IPS-18a (cell line): Measurements from ENCODE around the gene SREBF1.

Experiments used
- H3K27ac ChIP-seq: one replicate; pipeline ENCODE4 v1.5.1; 2013; ENCODE audit warnings: low read length
- H3K27me3 ChIP-seq: one replicate; pipeline ENCODE4 v1.6.1; 2013; ENCODE audit warnings: mild to moderate bottlenecking, low read length; ENCODE audit not compliant: control insufficient read depth, insufficient read depth
- H3K36me3 ChIP-seq: one replicate; pipeline ENCODE4 v1.6.1; 2013; ENCODE audit warnings: low read depth, low read length; ENCODE audit not compliant: control insufficient read depth
- H3K4me1 ChIP-seq: one replicate; pipeline ENCODE4 v1.6.1; 2013; ENCODE audit warnings: low read depth, low read length; ENCODE audit not compliant: control insufficient read depth
- H3K4me3 ChIP-seq: one replicate; pipeline ENCODE4 v1.5.1; 2013; ENCODE audit warnings: low read length
- H3K9ac ChIP-seq: one replicate; pipeline ENCODE4 v1.6.1; 2013; ENCODE audit warnings: mild to moderate bottlenecking, low read length, moderate library complexity
- H3K9me3 ChIP-seq: one replicate; pipeline ENCODE4 v1.6.1; 2013; ENCODE audit warnings: low read depth, low read length; ENCODE audit not compliant: control insufficient read depth

The SREBF1 gene

GRCh38 chr17:17792037-17792550 lies 44.7 kb downstream of the SREBF1 start:
- Histone ChIP-seq H3K9ac (no peak overlapping the region), H3K9me3 (no peaks in the 10 kb centered on the region), H3K4me1 (peaks cover 24% of the 10 kb centered on the region)

GRCh38 chr17:17790637-17791464 lies 45.9 kb downstream of the SREBF1 start:
- peaks cover 24% of the 10 kb centered on the region for H3K4me1 ChIP-seq
- no peak overlapping the region for H3K9ac ChIP-seq
- H3K36me3 ChIP-seq: no peaks in the 10 kb centered on the region
- H3K27me3 ChIP-seq: peaks cover 41% of the 10 kb centered on the region
- no peak overlapping the region for H3K4me3 ChIP-seq
- no peaks in the 10 kb centered on the region for H3K9me3 ChIP-seq
- H3K27ac ChIP-seq: no peak overlapping the region

More at GRCh38 chr17:17792037-17792550, 44.7 kb downstream of the SREBF1 start:
- Histone ChIP-seq H3K4me3 (no peak overlapping the region), H3K27me3 (peaks cover 31% of the 10 kb centered on the region), H3K27ac (no peak overlapping the region), H3K36me3 (no peaks in the 10 kb centered on the region)

GRCh38 chr17:17789828-17790636 lies 46.8 kb downstream of the SREBF1 start:
- Histone ChIP-seq H3K36me3 (no peaks in the 10 kb centered on the region), H3K27ac (no peak overlapping the region), H3K4me3 (no peak overlapping the region), H3K9ac (no peak overlapping the region), H3K4me1 (peaks cover 28% of the 10 kb centered on the region), H3K27me3 (peaks cover 49% of the 10 kb centered on the region), H3K9me3 (no peaks in the 10 kb centered on the region)

GRCh38 chr17:17789410-17789809 lies 47.4 kb downstream of the SREBF1 start:
- Histone ChIP-seq H3K27me3 (peaks cover 55% of the 10 kb centered on the region), H3K4me1 (peaks cover 34% of the 10 kb centered on the region), H3K36me3 (no peaks in the 10 kb centered on the region), H3K4me3 (no peak overlapping the region), H3K9ac (no peak overlapping the region), H3K27ac (no peak overlapping the region), H3K9me3 (no peaks in the 10 kb centered on the region)

GRCh38 chr17:17788967-17789366 lies 47.8 kb downstream of the SREBF1 start:
- Histone ChIP-seq H3K27me3 (peaks cover 58% of the 10 kb centered on the region), H3K36me3 (no peaks in the 10 kb centered on the region), H3K9me3 (no peaks in the 10 kb centered on the region), H3K9ac (no peak overlapping the region), H3K27ac (no peak overlapping the region), H3K4me1 (peaks cover 36% of the 10 kb centered on the region), H3K4me3 (no peak overlapping the region)

GRCh38 chr17:17787568-17787967 lies 49.2 kb downstream of the SREBF1 start:
- H3K27ac ChIP-seq: no peak overlapping the region
- no peak overlapping the region for H3K4me3 ChIP-seq
- no peaks in the 10 kb centered on the region for H3K9me3 ChIP-seq
- H3K36me3 ChIP-seq: no peaks in the 10 kb centered on the region
- peaks cover 49% of the 10 kb centered on the region for H3K27me3 ChIP-seq
- H3K4me1 ChIP-seq: peaks cover 31% of the 10 kb centered on the region
- no peak overlapping the region for H3K9ac ChIP-seq

GRCh38 chr17:17786998-17787397 lies 49.8 kb downstream of the SREBF1 start:
- H3K9me3 ChIP-seq: no peaks in the 10 kb centered on the region
- H3K9ac ChIP-seq: no peak overlapping the region
- H3K36me3 ChIP-seq: no peaks in the 10 kb centered on the region
- H3K27me3 ChIP-seq: peaks cover 46% of the 10 kb centered on the region
- H3K27ac ChIP-seq: no peak overlapping the region
- no peak overlapping the region for H3K4me3 ChIP-seq
- H3K4me1 ChIP-seq: peaks cover 29% of the 10 kb centered on the region

- Histone ChIP-seq H3K9ac (no peak overlapping the region), H3K4me1 (peaks cover 32% of the 10 kb centered on the region), H3K4me3 (no peak overlapping the region), H3K36me3 (no peaks in the 10 kb centered on the region), H3K9me3 (no peaks in the 10 kb centered on the region), H3K27ac (no peak overlapping the region), H3K27me3 (peaks cover 37% of the 10 kb centered on the region)
Observed at GRCh38 chr17:17785407-17785806, 51.4 kb downstream of the SREBF1 start.

GRCh38 chr17:17784657-17785267 lies 52.0 kb downstream of the SREBF1 start:
- Histone ChIP-seq H3K27ac (no peak overlapping the region), H3K4me1 (peaks cover 32% of the 10 kb centered on the region)

GRCh38 chr17:17783825-17784656 lies 52.7 kb downstream of the SREBF1 start:
- Histone ChIP-seq H3K4me1 (peaks cover 30% of the 10 kb centered on the region), H3K9me3 (no peaks in the 10 kb centered on the region), H3K27ac (no peak overlapping the region), H3K9ac (peak overlapping the region; percentile 65), H3K27me3 (peaks cover 37% of the 10 kb centered on the region), H3K36me3 (no peaks in the 10 kb centered on the region), H3K4me3 (peak overlapping the region; percentile 68)

More at GRCh38 chr17:17784657-17785267, 52.0 kb downstream of the SREBF1 start:
- Histone ChIP-seq H3K9me3 (no peaks in the 10 kb centered on the region), H3K36me3 (no peaks in the 10 kb centered on the region), H3K27me3 (peaks cover 37% of the 10 kb centered on the region), H3K4me3 (peak overlapping the region; percentile 68), H3K9ac (no peak overlapping the region)
